Dendritic cell treated with granulocyte-macrophage colony-stimulating factor and Interleukin-4, amounts not matched to agents 40 ng/mL and 50 ng/mL, for 4 days (primary cell): ENCODE data around the gene POF1B.
"Not testable (repeated sequence)": the region's sequence is repeated elsewhere in the genome, so short reads cannot be mapped to it uniquely, and the experiment has no call there.

ENCODE experiments used
- H3K27ac Mint-ChIP-seq: one replicate; pipeline ENCODE4 v1.8.0; 2022; ENCODE audit warnings: mild to moderate bottlenecking, mixed read lengths
- H3K27me3 Mint-ChIP-seq: one replicate; pipeline ENCODE4 v1.8.0; 2022; ENCODE audit warnings: mild to moderate bottlenecking, mixed read lengths
- H3K36me3 Mint-ChIP-seq: one replicate; pipeline ENCODE4 v1.8.0; 2022; ENCODE audit warnings: low read depth, mixed read lengths
- H3K4me1 Mint-ChIP-seq: one replicate; pipeline ENCODE4 v1.8.0; 2022; ENCODE audit warnings: low read depth, mixed read lengths
- H3K4me3 Mint-ChIP-seq: one replicate; pipeline ENCODE4 v1.8.0; 2022; ENCODE audit warnings: mild to moderate bottlenecking, moderate library complexity, mixed read lengths
- H3K9me3 Mint-ChIP-seq: one replicate; pipeline ENCODE4 v1.8.0; 2022; ENCODE audit warnings: mixed read lengths
- intact Hi-C: fragments of 100-400 bp; cut with micrococcal nuclease; formaldehyde crosslinking; loops from one replicate; pipeline ENCODE4 v1.15.0; 2022

Gene POF1B

GRCh38 chrX:85311348-85311747 is 68.1 kb downstream of the POF1B start:
- H3K36me3 Mint-ChIP-seq, H3K4me3 Mint-ChIP-seq, intact Hi-C loops, H3K27ac Mint-ChIP-seq, H3K27me3 Mint-ChIP-seq, H3K4me1 Mint-ChIP-seq, H3K9me3 Mint-ChIP-seq: not testable (repeated sequence)

- no peaks in the 10 kb centered on the region for H3K4me1 Mint-ChIP-seq
- intact Hi-C loops = no loop called here
- no peak overlapping the region for H3K4me3 Mint-ChIP-seq
- no peaks in the 10 kb centered on the region for H3K27me3 Mint-ChIP-seq
- H3K27ac Mint-ChIP-seq = no peak overlapping the region
- H3K9me3 Mint-ChIP-seq = no peaks in the 10 kb centered on the region
- no peaks in the 10 kb centered on the region for H3K36me3 Mint-ChIP-seq
Observed at GRCh38 chrX:85309717-85310116, 69.7 kb downstream of the POF1B start.

GRCh38 chrX:85303544-85303943 is 75.9 kb downstream of the POF1B start:
- H3K4me1 Mint-ChIP-seq = no peaks in the 10 kb centered on the region
- intact Hi-C loops = no loop called here
- no peaks in the 10 kb centered on the region for H3K27me3 Mint-ChIP-seq
- no peak overlapping the region for H3K4me3 Mint-ChIP-seq
- H3K36me3 Mint-ChIP-seq = no peaks in the 10 kb centered on the region
- H3K9me3 Mint-ChIP-seq = no peaks in the 10 kb centered on the region
- no peak overlapping the region for H3K27ac Mint-ChIP-seq

- Mint-ChIP-seq H3K4me1 (no peaks in the 10 kb centered on the region), H3K27me3 (no peaks in the 10 kb centered on the region), H3K36me3 (no peaks in the 10 kb centered on the region), H3K9me3 (peaks cover 17% of the 10 kb centered on the region), H3K27ac (no peak overlapping the region), H3K4me3 (no peak overlapping the region)
- intact Hi-C loops = no loop called here
Observed at GRCh38 chrX:85288992-85289723, 90.3 kb downstream of the POF1B start.

- H3K27me3 Mint-ChIP-seq, H3K4me3 Mint-ChIP-seq, H3K4me1 Mint-ChIP-seq, intact Hi-C loops, H3K27ac Mint-ChIP-seq, H3K36me3 Mint-ChIP-seq: not testable (repeated sequence)
- H3K9me3 Mint-ChIP-seq = peaks cover 28% of the 10 kb centered on the region
Observed at GRCh38 chrX:85285286-85285685, 94.2 kb downstream of the POF1B start.

GRCh38 chrX:85244450-85245211 is 134.8 kb downstream of the POF1B start:
- Mint-ChIP-seq H3K9me3 (no peaks in the 10 kb centered on the region), H3K4me3 (peak overlapping the region; percentile 82), H3K27me3 (peaks cover 19% of the 10 kb centered on the region), H3K27ac (peak overlapping the region; percentile 30), H3K4me1 (peaks cover 11% of the 10 kb centered on the region), H3K36me3 (peaks cover 6% of the 10 kb centered on the region)
- intact Hi-C loops = no loop called here

GRCh38 chrX:85243761-85244449 is 135.6 kb downstream of the POF1B start, which contains the start of the genes SATL1 and ZNF711:
Gene SATL1 (minus strand): TSS chrX:85243779. CDS start chrX:85108968, 134,811 bp downstream.
Gene ZNF711 (plus strand): TSS chrX:85243991. CDS start chrX:85247573, 3,582 bp downstream.
- Mint-ChIP-seq H3K27ac (peak within 1 kb of the TSS; percentile 30), H3K4me1 (peaks cover 11% of the 10 kb centered on the region), H3K27me3 (peaks cover 19% of the 10 kb centered on the region), H3K36me3 (peaks cover 6% of the 10 kb centered on the region), H3K4me3 (peak within 1 kb of the TSS; percentile 82), H3K9me3 (no peaks in the 10 kb centered on the region)
- intact Hi-C loops = no loop called here

- Mint-ChIP-seq H3K27ac (no peak overlapping the region), H3K9me3 (no peaks in the 10 kb centered on the region), H3K4me3 (no peak overlapping the region), H3K4me1 (peaks cover 11% of the 10 kb centered on the region), H3K36me3 (peaks cover 6% of the 10 kb centered on the region), H3K27me3 (peaks cover 19% of the 10 kb centered on the region)
- intact Hi-C loops = no loop called here
Observed at GRCh38 chrX:85243155-85243554, 136.3 kb downstream of the POF1B start.
